GOT3 (cell line): ENCODE results near the gene GPBAR1.
"Not testable (repeated sequence)": the region's sequence is repeated elsewhere in the genome, so short reads cannot be mapped to it uniquely, and the experiment has no call there.

Experiments used
- DNase-seq: peaks from one replicate; lab custom pipeline; 2025; ENCODE audit warnings: mixed read lengths; lab: John Stamatoyannopoulos, UW

GPBAR1 gene

DNA sequence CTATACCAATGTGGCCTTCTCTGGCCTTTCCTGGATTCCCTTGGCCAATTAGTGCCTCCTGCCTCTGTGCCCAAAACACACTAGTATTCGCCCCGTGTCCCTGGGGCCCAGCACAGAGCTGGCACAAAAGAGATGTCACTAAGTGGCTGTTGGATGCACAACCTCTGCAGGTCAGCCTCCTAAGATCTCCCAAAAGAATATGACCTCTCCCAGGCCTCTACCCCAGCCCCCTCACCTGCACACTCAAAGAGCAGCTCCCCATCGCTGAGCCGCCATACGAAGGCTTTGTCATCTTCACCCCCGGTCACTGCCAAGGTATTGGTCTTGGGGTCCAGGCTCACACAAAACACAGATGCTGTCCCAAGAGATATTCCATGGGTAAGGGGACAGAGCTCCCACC is 6.4 kb downstream of the GPBAR1 start:
- no peak for DNase-seq

DNA sequence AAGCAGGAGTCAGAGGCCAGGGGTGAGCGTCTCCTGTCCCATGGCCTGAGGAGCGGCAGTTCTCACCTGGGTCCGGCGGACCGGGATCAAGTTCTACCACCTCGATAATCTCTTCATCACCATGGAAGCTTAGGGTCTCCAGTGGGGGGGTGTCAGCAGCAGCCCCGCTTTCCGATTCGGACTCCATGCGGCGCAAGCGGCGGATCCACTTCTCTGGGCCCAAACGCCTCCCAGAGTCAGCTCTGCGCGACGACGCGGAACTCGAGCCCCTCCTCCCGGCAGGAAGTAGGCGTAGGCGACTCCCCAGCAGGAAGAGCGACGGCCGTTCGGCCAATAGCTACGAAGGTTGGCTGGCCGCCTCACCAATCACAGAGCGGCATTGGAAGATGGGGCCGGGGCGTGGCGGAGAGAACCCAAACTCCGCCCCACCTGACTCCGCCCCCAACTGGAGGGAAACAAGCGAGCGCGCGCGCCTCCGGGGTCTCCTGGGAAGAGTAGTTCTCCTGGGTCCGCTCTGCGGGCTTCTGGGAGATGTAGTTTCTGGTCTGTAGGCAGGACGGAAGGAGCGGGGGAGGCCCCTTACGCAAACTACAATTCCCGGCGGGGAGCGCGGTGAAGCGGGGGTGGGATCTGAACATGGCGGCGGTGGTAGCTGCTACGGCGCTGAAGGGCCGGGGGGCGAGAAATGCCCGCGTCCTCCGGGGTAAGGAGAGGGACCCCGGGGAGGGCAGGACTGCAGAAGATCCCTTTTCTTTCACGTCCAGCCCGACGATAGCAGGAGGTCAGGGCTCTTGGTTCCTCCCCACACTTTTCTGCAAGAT is 9.3 kb downstream of the GPBAR1 start, which contains the start of the genes AAMP and PNKD:
TSS of gene AAMP (minus strand) at position 238 of the 821 bp plus-strand sequence. CDS start at position 187, 51 bp downstream.
TSS of gene PNKD (plus strand) at position 620 of the 821 bp plus-strand sequence. CDS start at position 637, 17 bp downstream.
- peak; percentile 99 for DNase-seq

DNA sequence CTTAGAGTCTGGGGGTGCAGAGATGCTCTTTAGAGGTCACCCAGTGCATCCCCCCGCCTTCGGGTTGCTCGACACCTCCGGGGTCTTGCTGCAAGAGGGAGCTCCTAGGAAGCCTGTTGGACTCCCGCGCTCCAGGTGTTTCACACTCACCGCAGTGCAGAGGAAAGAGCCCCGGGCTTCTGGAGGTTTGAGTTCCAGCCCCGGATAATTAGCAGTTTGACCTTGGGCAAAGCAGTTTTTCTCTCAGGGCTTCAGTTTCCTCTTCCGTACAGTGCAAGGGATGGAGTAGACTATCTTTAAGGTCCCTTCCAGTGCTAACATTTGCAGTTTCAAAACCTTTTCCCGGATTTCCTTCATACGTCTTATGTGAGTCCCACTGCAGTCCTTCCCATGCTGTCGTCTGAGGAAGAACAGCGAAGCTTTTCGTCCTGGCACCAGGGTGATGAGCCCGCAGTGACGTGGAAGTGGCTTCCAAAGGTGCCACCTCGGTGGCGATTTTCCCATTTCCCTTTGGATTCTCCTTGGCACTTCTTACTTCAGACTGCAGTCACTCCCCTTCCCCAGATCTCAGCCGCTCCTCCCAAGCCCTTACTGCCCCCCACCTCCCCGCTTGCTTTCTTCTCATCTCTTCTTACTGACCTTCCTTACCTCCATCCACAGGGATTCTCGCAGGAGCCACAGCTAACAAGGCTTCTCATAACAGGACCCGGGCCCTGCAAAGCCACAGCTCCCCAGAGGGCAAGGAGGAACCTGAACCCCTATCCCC is 10.1 kb downstream of the GPBAR1 start:
- DNase-seq, result no peak

DNA sequence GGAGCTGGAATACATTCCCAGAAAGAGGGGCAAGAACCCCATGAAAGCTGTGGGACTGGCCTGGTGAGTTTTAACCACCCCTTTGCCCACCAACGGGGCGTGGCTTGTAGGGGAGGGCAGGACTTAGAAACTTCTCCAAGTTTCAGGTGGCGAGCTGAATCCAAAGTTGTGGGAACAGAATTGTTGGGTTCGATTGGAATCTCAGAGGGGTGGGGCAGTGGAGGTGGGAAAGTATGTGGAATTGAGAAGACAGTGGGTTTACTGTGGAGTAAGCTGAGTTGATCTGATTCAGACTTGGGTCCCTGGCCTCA is 10.6 kb downstream of the GPBAR1 start:
- DNase-seq, result no peak

DNA sequence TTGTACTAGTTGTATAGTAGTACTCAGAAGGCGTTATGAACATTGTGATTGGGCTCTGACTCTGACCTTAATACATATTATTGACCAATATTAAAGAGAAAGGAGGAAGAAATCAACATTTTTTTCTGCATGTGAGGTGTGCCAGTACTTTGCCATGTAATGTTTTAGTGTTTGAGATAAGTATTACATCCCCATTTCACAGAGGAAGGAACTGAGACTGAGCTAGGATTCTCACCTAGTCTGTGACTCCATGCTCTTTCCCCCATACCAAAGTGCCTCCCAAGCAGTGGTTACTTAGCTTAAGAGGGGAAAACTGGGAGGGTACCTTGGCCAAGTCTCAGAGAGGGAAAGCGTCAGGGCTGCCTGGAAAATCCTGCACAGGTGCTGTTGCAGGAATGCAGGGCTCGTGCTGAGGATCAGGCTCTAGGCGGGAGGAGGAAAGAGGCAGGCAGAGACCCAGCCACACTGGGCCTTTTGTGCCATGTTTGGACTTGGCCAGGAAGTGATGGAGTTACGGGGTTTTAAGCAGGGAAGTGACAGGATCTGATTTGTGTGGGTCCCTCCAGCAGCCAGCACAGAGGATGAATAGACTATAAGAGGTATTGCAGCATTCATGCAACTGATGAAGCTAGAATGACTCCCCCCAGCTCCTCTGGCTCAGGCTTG is 11.2 kb downstream of the GPBAR1 start:
- DNase-seq, result no peak

DNA sequence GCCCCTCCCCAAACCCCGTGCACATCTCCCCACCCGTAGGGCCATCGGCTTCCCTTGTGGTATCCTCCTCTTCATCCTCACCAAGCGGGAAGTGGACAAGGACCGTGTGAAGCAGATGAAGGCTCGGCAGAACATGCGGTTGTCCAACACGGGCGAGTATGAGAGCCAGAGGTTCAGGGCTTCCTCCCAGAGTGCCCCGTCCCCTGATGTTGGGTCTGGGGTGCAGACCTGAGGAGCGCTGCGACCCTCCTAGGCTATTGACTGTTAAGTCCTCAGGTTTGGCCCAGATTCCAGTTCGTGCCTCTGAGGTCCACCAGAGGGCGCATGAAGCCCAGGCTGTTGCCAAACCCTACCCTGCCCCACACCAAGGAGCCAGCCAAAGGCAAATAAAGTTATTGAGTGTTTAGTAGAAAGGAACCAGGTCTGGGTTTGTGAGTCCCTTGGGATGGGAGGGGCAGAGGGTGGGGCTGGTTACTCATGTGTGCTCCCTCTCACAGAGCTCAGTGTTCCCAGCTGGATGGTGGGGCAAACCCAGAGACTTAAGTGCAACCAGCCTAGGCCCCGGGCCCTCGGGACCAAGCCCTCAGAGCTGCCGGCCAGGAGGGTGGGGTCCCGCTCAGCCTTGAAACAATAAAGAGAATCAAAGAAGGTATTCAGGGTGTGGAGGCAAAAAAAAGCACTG is 11.9 kb downstream of the GPBAR1 start:
- DNase-seq, result peak; percentile 63

DNA sequence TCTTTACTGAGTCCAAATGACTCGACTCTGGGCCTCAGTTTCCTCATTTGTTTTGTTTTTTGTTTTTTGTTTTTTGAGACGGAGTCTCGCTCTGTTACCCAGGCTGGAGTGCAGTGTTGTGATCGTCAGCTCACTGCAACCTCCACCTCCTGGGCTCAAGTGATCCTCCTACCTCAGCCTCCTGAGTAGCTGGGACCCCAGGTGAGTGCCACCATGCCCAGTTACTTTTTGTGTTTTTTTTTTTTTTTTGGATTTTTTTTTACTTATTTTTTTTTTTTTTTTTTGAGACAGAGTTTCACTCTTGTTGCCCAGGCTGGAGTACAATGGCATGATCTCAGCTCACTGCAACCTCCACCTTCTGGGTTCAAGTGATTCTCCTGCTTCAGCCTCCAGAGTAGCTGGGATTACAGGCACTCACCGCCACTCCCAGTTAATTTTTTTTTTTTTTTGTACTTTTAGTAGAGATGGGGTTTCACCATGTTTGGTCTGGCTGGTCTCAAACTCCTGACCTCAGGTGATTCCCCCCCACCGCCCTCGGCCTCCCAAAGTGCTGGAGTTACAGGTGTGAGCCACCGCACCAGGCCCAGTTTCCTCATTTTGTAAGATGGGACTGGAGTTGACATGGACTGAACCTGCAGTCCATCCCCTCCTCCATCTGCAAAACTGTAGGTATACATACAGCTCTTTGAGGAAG is 12.5 kb downstream of the GPBAR1 start:
- not testable (repeated sequence) for DNase-seq

DNA sequence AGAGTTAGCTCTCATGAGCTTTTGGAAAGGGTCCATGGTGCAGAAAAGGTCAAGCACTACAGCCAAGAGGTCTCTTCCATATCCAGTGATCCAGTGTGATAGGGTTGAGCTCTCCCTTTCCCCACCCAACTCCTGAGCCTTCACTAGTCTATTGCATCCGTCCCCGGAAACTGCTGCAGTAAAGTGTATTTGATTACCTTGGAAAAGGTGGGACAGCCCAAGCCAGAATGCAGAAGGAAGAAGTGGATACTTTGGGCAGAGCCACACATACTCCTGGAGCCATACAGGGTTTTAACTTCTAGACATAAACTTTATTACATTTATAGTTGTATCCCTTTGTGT is 13.1 kb downstream of the GPBAR1 start:
- DNase-seq, result no peak

DNA sequence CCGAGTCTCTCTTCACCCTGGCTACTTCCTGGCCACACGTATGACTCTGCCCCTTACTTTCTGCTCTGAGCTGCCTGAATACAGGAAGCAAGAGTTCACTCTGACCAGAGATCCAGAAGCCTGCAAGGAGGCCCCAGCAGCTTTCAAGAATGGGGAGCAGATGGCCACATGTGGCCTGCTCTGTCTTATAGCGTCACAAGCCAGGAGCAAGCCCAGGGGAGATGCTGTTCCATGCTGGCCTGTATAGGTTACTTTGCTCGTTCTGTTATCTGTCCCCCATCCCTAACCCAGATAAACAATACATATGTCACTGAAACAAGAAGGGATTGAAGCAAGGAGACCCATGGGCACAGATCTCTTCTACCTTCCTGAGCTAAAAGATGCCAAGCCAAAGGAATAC is 13.8 kb downstream of the GPBAR1 start:
- DNase-seq, result no peak

DNA sequence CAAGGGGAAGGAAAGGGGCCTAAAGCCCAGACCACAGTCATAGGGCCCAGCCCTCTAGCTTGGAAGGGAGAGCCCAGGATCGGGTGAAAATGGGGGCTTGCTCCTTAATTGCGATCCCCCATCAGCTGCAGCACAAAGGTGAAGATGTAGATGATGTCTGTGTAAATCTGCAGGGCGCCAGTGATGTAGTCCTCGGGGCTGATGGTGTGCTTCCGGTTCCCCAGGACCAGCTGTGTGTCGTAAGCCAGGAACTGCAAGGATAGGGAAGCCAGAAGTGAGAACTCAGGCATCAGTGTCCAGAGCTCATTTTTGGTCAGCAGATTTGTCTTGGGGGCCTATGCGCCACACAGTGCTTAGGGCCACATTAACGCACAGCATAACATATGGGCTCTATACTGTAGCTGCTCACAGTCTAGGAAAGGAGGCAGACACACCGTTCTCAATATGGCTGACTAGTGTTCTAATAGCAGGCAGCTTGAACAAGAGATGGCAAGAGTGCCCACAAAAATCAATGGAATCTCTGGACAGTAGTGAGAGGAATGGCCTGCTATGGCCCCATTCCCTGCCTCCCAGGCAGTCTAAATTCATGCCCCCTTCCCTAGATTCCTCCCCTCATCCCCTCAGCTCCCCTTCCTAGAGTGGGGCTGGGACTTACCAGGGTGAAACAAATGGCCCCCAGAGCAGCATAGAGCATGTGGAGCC is 14.7 kb downstream of the GPBAR1 start:
- no peak for DNase-seq

DNA sequence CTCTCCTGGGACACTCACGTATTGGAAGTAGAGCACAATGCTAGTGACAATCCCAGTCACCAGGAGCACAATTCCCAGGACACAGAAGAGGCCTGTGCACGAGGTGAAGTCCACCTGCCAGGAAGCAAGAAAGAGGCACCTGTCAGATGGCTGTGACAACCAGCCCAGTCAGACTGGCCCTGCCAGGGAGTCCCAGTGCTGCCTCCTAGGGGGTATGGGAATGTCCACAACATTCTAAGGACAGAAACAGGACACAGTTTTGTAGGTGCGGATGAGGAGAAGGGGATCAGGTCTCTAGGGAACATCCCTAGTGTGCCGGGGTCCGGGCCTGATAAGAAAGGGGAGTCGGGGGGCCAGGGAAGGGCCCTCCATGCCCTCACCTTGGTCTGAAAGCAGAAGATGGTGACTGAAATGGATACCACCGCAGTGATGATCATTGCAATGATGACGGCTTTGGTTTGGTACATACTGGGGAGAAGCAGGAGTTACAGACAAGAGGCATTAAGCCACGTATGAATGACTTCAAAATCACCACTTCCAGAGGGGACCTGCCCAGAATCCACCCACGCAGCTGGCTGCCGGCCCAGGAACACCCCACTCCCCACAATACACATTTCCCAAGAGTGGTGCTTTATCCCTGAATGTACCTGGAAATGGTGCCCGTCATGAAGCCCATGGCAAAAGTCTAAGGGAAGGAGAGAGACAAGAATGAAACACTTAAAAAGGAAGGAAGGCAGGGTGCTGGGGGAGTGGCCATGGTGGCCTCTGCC is 16.4 kb downstream of the GPBAR1 start:
- no peak for DNase-seq

DNA sequence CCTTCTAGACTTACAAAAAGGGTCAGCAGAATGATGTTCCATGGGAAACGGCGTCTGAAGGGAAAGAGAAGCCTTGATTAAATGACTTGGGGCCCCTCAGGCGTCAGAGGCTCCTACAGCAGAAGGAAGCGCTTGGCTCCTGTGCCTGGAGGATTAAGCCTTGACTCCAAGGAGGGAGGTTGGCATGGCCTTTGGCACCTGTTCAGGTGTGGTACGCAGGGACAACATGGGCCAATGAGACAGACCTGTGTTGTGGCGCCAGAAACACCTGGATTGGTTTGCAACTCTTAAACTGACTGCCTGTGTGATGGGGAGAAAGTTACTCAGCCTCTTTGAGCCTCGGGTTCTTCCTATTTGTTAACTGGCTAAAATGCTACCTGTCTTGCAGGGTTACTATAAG is 17.1 kb downstream of the GPBAR1 start:
- DNase-seq, result no peak

DNA sequence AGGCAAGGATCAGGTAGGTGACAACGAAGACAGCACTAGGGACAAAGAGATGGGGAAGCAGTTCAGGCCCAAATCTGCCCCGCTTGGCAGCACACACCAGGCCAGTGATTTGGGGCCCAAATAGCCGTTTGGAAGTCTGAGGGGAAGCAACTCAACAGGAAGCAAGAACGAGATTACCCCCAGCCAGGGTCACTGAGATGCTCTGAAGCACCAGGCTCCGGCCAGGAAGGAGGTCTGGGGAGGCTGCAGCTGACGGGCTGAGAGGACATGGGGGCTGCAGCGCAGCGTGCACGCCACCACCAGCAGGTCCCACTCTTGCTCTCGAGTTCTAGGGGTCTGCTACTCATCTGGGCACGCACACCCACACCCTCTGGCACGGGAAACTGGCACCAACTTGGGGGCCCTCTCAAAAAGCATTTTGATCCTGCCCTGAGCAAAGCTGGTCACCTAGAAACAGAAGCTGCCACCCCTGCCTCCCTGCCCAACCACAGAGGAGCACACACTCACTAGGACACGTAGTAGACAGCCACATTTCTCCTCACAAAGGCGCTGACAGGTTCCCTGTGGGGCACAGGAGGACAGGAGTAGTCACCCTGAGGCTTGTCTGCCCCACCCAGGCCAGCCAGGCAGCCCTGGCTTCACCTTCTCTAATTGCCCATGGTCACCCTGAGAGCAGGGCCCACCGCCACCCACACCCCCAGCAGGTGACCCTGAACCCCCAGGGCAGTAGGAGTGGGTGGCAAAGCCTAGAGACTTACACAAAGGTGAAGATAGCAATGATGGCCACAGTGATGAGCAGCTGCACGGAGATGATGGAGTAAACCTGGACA is 17.9 kb downstream of the GPBAR1 start:
- DNase-seq, result no peak

DNA sequence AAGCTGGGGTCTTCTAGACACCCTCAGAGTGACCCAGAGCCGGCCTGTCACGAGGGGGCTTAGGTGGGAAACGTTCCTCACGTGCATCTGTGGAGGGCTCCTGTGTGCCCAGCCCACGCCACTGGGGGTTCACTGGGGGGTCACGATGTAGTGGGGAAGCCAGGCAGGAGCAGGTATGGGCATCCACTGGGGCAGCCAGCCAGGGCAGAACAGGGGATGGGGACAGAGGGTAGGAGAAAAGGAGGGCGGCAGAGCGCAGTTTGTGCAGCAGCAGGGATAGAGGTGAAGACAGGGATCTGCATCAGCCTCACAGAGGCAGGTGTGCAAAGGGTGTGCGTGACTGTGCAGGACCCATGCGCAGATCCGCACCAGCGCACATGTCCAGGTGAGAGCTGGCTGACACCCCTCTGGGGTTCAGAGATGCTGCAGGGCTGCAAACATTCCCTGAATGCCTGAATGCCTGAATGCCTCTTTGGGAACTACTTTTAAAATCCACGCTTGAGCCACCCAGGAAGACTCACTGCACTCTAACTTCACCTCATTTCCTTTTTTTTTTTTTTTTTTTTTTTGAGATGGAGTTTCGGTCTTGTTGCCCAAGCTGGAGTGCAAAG is 19.6 kb downstream of the GPBAR1 start:
- DNase-seq, result no peak

DNA sequence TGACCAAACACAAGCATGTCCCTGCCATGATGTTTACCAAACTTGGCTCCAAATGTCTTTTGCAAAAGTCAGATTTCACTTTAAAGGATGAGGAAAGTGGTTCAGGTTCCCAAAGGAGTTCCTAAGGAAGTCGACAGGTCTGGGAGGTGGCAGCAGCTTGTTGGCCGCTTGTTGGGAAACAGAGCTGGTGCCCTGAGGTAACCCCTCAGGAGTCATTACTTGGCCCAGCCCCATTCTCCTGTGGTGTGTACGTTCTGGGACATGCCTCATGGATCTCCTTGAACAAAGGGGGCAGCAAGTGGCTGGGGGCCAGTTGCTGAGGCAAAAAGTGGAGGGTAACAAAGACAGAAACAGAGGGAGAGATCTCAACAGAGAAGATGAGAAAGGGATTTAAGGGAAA is 20.6 kb downstream of the GPBAR1 start:
- no peak for DNase-seq

DNA sequence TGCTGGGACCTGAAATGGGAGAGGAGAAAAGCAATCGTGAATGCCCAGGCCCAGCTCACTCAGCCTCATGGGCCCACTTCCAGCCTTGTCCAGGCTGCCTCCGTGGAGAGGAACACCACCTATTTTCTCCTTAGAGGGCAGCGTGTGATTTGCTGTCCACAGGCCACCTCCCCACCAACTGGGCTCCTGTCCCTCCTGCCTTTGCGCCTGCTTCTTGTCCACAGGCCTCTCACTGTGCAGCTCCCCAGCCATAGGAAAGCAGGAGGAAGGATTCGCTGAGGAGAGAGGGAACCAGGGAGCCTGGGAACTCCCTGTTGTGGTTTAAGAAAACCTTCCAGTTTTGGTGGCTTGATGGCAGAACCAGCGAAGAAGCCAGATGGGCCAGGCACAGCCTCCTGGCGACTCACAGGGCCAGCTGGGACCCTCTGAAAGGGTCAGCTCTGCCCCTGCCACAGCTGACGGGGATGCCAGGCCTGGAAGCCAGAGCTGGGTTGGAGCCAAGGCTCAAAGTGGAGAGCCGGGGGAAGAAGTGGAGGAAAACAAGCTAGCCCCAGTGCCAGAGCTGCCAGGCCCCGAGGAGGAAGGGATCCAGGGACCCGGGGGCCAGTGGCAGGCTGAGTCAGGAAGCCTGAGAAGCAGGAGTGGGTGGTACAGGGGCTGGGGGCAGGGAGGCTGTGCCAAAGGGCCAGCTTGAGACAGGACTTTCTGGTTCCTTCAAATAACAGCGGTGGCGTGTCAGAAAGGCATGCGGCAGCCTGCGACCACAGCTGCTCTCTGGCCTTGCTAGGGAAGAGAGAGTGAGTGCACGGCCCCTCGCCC is 21.6 kb downstream of the GPBAR1 start:
- no peak for DNase-seq

DNA sequence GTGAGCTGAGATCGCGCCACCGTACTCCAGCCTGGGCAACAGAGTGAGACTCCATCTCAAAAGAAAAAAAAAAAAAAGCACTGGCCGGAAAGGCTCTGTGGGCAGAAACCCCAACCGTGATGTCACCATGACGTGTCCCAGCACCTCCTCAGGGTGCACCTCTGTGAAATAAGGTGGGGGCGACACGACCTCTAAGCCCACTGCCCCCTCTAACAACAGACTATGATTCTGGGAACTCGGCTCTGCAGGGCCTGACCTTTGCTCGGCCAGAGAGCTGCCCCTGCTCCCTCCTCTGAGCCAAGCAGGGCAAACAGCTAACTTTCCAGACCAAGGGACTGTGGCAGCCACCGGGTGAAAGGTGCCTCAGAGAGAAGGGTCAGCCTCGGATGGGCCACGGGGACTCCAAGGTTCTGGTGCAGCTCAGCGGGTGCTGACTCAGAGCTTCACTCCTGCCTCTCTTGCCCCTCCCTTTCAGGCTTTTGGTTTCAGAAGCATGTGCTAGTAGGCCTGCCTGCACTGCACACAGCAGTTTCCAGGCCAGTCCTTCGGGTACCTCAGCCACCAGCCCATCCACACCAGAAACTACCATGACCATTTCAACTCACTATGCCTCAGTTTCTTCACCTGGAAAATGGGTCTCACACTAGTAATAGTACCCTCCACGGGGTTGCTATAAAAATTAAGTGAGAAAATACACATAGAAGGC is 23.4 kb downstream of the GPBAR1 start:
- DNase-seq, result peak; percentile 17
